ENCODE results near the gene EIF4A2.
"Not testable (repeated sequence)": the region's sequence is repeated elsewhere in the genome, so short reads cannot be mapped to it uniquely, and the experiment has no call there.

Gene EIF4A2

DNA sequence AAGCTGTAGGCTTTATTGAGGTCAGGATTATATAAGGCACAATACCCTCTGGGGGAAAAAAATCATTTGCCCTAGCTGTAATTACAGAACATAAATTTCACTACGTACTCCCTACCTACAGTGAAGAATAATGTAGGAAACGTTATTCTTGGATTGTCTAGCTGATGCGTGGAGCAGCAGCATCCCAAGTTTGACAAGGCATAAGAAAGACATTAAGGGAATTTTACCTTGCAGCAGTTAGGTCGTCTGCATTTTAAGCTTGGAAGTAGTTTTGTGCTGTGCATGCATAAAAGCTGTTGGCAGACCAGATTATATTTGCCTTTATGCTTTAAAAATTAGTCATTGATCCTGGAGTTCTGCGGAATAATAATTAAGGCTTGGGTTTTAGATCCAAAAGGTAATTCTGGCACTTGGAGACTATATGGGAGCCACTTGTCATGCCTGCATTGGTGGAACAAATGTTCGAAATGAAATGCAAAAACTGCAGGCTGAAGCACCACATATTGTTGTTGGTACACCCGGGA is 2.2 kb downstream of the EIF4A2 start:
- no peak for DNase-seq

DNA sequence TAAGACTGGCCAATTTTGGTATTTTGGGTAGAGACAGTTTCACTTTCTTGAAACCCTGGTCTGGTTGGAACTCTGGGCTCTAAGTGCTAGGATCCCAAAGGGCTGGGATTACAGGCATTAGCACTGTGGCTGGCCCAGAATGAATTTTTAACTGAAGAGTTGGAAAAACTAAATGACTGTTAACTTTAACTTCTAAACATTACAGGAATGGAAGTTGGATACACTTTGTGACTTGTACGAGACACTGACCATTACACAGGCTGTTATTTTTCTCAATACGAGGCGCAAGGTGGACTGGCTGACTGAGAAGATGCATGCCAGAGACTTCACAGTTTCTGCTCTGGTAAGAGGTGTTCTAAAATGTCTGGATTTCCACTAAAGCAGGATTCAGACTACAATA is 3.5 kb downstream of the EIF4A2 start:
- DNase-seq: no peak

DNA sequence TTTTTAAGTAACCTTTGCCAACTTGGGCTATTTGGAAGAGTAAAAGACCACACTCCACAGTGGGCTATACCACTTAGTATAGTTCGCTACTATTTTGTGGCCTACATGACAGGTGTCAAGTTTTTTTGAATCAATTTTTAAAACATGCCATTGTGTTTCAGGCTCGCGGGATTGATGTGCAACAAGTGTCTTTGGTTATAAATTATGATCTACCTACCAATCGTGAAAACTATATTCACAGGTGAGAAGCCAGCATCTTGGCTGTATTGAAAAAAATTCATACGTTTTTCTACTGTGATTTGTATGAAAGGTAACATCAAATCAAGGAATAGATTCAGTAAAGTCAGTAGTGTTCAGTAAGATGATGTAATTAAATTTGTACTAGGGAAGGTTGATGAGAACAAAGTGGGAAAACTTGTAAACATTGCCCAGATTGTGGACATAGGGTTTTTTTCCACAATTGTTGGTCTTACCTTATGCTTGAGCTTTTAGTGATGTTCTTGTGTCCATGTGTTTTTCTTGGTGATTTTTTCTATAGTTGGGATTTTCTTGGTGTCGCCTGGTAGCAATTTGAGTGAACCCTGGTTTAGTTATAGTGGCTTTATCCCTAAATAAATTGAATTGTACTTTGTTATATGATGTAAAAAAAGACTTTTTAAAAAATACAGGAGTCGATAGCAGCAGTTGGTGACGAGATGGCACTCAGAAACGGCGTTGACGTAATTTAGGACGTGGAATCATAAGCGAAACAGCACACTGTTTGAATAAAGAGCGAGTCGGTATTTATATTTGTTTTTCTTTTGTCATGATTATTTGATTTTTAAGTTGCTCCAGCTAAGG is 4.5 kb downstream of the EIF4A2 start:
- no peak for DNase-seq

DNA sequence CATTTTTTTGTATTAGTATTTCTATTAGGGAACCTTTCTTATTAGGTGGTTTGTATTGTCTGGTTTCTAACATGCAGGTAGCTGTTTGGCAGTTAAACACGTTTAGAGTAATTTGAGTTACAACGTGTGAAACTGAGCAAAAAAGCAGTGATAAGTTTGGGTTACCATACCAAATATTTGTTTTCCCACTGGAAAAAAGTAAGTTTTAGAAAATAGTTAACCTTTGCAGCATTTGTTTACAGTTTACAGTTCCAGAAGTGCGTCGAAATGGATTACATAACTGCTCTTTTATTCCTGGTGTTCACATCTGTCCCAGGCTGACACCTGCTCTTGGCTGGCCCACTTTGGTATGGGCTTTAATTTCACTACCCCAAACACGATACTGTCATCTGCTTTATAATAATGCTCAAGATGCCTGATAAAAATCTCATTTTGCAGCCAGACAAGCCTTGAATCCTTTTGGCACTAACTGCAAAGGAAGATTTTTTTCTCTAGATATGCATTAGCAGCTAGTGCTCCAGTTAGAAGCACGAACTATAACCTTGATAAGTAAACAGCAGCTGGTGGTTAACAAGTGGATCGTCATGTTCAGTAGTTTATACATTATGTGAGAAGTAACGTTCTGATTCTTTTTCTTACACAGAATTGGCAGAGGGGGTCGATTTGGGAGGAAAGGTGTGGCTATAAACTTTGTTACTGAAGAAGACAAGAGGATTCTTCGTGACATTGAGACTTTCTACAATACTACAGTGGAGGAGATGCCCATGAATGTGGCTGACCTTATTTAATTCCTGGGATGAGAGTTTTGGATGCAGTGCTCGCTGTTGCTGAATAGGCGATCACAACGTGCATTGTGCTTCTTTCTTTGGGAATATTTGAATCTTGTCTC is 5.3 kb downstream of the EIF4A2 start:
- DNase-seq: no peak

DNA sequence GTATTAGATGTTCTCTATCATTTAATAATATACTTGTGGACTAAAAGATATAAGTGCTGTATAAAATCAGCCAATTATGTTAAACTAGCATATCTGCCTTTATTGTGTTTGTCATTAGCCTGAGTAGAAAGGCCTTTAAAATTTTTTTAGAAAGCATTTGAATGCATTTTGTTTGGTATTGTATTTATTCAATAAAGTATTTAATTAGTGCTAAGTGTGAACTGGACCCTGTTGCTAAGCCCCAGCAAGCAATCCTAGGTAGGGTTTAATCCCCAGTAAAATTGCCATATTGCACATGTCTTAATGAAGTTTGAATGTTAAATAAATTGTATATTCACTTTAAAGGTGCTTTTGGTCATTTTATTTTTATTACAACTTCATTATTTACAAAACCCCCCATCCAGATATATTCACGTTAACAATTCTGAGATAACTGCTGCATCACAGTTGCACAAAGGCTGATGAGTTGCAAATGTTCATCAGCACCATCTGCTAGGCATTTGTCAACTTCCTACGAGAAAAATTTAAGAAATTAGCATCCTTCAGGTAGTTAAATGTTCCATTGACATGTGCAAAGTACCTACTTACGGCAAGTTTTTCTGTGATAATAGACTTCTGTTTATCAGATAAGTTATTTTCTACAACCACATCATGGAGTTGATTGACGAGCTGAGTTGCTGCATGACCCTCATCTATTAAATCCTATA is 6.3 kb downstream of the EIF4A2 start:
- no peak for DNase-seq

DNA sequence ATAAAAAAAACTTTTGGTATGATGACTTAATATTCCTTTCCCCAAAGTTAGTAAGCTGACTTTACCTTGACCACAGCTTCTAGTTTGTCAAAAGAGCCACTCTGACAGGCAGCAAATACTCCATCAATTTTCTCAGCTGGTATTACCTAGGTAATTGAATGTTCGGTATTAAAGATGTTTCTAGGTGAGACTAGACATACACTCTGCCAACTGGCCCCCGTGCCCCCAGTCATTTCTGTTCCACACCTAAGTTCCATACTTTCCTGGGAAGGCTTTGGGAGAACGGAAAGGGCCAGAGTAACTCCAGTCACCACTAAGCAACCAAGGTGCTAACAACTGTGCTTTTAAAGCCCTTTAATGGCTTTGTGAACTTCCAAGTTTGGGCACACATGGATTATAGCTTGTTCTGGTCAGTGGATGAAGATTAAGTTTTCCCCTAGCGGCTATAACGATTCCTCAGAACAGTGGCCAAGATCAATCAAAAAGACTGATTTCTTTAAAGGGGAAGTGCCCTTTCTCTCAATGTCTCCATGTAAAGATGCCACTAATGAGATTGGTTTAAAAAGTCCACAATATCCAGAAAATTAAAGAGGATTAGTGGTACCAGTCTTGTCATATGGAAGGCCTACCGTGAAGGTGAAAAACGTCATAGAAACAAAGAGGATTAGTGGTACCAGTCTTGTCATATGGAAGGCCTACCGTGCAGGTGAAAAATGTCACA is 7.0 kb downstream of the EIF4A2 start:
- no peak for DNase-seq

DNA sequence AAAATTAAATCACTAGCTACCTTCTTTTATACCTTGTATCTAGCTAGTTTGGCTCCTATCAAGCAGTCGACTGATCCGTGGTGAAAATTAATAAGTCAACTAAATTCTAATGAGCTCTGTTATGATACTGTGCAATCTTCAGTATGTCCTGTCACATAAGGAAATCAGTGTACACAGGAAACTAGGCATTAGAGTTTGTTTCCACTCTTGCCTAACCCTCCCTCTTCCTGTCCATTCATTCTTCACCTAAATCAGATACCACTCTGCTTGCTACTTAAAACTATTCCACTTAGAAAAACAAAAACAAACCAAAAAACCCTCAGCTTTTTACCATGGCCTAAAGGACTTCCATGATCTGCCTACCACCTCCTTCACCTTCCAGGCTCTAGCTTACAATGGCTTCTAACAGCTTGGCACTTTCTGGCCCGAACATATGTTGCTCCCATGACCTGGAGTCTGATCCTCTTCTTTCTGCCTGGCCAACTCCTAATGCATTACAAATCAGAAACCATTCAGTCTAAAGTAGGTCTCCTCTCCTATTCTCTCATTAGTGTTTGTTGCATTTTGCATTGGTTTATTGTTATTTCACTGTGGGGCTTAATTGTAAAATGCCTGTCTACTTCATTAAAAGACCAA is 15.0 kb downstream of the EIF4A2 start:
- no peak for DNase-seq

DNA sequence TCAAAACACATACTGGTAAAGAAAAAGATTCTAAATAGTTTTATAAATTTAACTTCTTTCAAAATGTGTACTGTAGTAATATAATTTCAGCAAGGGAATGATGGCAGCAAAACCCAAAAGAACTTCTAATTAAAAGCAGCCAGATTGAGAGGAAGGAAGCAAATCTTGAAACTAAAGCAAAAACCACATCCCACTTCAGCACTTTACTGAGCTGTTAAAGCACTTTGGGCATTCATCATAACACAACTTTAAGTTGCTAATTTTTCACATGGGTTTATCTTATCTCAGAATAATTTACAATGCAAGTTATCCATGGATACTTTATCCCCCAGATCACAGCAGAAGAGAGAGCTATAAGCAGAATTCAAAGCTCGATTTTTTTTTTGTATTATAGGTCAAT is 16.9 kb downstream of the EIF4A2 start:
- DNase-seq: no peak

DNA sequence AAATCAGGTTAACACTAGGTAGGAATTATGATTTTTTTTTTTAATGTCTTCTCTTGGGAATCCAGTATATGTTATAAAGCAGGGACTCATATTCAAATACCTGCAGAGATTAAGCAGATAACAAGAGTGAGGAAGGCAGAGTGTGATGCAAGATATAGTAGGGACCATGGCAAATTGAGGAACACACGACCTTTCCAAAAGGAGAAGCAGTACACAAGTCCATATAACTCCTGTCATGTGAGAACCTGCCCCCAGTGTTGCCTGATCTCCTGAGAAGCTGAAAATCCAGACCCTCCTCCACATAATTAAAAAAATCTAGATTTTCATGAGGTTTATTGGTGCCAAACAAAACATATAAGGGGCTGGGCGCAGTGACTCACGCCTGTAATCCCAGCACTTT is 19.3 kb downstream of the EIF4A2 start:
- no peak for DNase-seq

DNA sequence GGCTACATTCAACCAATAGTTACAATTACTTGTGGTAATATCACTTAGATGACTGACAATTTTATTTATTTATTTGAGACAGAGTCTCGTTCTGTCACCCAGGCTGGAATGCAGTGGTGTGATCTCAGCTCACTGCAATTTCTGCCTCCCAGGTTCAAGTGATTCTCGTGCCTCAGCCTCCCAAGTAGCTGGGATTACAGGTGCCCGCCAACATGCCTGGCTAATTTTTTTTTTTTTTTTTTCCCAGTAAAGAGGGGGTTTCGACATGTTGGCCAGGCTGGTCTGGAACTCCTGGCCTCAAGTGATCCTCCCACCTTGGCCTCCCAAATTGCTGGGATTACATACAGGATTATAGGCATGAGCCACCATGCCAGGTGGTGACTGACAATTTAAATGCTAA is 20.1 kb downstream of the EIF4A2 start:
- not testable (repeated sequence) for DNase-seq

DNA sequence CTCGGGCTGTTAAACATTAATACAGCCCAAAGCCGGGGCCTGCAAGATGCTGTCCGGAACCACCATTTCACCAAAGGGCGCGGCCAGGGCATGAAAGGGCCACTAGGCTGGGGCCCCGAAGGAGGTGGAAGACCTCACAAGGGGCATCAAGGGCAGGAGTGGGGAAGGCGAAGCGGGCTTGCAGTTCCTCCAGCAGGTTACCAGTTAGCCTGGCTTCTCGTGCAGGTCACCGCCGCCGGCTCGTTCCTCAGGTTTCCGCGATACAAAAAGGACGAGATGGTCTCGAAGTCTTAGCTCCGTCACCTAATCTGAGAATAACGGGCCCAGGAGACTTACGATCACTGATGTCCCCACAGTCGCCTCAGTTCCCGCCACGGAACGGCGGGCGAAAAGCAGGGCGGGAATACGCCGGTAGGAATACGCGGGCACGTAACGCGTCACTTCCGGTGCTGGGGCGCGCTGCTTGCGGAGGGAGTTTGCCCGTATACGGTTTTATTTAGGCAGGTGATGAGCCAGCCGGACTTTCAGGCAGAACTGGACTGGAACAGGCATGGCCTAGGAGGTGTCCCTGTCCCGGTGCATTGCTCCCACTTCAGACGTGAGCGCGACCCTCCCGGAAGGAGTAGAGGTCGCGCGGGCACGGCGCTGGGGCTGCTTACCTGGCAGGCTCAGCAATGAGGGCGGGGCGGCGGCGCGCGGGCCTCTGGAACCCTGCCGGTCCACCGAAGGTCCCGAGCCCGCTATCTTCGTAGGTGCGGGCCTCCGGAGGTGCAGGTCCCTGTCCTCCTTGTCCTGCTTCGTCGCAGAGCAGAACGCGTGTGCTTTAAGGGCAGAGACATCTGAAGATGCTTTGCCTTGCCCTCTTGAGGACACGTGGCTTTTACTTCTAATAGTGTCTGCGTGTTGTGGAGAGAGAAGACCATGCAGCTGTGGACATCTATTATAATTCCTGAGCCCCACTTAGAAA is 23.0 kb downstream of the EIF4A2 start, which contains the start of gene RFC4:
Gene RFC4 (minus strand): TSS at position 394 of the 967 bp plus-strand sequence. CDS start 1,769 bp downstream, outside the sequence.
- peak; percentile 43 for DNase-seq

DNA sequence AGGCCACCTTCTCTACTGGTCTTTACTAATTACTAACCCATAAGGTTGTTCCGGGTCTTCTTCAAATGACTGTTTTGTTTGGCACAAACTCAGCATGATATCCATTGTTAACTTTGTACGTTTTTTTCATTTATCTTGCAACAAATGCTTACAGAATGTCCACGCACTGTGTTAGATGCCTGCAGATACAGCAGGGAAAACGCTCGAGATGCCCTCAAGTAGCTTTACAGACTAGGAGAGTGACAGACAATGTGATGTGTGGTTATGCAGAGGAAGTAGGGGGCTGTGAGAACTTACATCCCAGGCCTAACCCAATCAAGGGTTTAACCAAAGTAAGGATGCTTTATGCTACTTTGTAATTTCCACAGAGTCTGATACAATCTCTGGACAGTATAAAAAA is 23.9 kb downstream of the EIF4A2 start:
- DNase-seq: no peak

DNA sequence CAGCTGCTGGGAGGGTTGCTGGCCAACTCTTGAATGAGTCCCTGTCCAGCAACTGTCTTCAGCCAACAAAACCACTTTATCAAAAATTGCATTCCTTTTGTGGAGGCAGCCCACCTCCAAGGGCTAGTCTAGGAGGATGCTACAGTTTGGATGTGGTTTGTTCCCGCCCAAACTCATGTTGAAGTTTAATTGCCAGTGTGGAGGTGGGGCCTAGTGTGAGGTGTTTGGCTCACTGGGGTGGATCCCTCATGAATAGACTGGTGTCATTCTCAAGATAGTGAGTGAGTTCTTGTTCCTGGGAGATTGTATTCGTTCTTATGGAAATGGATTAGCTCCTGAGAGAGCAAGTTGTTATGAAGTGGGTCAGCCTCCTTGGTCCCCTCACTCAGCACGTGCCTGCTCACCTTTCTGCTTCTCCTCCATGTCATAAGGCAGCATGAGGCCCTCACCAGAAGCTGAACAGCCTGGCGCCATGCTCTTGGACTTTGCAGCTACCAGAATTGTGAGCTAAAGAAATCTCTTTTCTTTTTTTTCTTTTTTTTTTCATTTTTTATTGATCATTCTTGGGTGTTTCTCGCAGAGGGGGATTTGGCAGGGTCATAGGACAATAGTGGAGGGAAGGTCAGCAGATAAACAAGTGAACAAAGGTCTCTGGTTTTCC is 27.1 kb downstream of the EIF4A2 start:
- DNase-seq: no peak

DNA sequence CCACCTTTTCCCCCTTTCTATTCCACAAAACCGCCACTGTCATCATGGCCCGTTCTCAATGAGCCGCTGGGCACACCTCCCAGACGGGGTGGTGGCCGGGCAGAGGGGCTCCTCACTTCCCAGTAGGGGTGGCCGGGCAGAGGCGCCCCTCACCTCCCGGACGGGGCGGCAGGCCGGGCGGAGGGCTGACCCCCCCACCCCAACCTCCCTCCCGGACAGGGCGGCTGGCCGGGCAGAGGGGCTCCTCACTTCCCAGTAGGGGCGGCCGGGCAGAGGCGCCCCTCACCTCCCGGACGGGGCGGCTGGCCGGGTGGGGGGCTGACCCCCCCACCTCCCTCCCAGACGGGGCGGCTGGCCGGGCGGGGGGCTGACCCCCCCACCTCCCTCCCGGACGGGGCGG is 27.9 kb downstream of the EIF4A2 start:
- not testable (repeated sequence) for DNase-seq

DNA sequence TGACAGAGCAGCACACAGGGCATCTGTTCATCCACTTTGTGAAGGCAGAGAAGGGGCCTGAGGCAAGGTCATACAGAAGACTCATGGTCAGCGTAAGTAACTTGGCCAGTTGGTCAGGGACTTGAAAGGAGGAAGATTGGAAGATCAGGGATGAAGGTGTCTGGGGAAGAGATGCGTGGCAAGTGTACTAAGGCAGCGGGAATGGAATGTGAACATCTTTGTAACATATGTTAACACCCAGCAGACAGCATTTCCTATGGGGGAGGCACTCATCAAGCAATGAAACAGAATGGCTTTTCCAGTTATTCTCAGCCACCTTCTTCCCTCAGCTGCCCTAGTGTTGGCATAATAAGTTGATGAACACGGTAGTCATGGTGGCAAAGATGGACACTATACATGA is 30.7 kb downstream of the EIF4A2 start:
- no peak for DNase-seq

DNA sequence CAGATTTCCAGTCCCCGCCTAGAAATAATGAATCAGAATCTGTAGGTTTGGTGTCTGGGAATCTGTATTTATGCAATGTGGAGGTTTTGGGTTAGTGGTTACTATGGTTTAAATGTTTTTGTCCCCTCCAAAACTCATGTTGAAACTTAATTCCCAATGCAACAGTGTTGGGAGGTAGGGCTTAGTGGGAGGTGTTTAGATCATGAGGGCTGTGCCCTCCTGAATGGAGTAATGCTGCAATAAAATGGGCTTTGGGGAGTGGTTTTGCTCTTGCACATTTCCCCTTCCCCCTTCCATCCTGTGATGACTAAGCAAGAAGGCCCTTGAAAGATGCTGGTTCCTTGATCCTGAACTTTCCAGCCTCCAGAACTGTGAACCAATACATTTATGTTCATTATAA is 32.1 kb downstream of the EIF4A2 start:
- no peak for DNase-seq

DNA sequence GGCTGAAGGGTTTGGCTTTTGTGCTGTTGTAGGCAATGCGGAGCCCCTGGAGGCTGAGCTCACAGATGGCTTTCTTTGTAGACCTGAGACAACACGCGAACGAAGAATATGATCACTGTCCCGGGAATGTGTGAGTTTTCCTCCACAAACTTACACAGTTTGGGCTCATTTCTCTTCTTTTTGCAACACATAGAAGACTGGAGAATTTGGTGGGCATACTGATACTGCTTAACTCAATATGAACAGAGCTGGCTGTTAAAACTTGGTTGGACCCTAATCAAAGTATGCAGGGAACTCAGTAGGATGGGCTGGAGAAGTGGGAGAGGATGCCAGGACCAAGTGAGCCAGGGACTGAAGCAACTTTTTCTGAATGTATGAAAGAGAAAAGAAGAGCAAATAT is 35.1 kb downstream of the EIF4A2 start:
- no peak for DNase-seq

DNA sequence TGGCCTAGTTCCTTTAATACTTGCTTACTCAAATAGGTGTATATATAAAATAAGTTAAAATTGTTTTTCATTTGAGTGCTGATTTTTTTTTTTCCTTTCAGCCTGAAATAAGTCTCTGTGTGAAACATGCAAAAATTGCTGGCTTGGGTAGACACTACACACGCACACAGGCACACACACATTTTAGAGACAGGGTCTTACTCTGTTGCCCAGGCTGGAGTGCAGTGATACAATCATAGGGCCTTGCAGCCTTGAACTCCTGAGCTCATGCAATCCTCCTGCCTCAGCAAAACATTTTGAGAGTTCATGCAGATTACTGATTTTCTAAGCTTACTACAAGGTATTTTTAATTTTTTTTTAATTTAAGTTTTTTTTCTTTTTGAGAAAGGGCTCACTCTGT is 35.6 kb downstream of the EIF4A2 start:
- no peak for DNase-seq

DNA sequence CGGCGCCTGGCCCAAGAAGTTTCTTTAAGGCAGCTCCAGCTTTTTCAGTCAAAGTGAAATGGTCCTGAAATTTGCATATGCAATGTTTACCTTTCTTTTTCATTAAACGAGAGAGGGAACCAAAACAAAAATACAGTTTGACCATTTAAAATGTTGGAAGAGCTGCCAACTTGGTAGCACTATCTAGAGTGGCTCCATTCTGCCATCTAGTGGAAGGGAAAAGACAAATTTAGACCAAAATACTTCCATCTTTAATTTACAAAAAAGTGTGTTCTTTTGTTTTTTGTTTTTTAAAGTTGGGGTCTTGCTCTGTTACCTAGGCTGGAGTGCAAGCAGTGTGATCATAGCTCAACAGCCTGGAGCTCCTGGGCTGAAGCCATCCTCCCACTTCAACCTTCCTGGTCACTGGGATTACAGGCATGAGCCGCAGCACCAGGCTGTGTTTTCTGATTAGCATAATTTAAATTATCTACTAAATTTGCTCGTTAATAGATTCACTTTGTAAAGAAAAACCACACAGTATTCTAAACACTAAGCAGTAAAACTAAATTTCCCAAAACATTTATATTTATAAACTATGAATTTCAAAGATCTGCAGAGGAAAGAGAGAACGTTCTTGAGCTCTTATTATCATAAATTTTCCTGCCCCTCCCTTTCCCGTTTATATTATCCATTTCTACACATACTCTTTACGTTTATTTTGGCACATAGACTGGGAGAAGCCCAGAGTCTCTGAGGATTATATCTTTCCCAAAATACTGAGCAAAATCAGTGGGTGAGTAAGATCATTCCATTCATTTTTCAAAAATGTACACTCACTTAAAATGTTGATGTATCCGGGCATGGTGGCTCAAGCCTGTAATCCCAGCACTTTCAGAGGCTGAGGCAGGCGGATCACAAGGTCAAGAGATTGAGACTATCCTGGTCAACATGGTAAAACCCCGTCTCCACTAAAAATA is 38.3 kb downstream of the EIF4A2 start:
- peak; percentile 3 for DNase-seq

All from NCI-H748 treated with DMSO at 0.1 percent for 48 hours (cell line).